ENCODE results near the gene CAMTA1.

Gene CAMTA1

GRCh38 chr1:6961289-6961688 lies 176.0 kb downstream of the CAMTA1 start:
- CTCF ChIA-PET, result interaction anchor here (0.6 to 1.2 kb wide), 3 partner anchors 55 to 321 kb away, joined by 3 read pairs; partner anchors contain the start of gene DNAJC11
- DNase-seq (ENCODE audit: extremely low spot score), result no peak
- POLR2A ChIA-PET, result interaction anchor here (1.9 kb wide), 1 partner anchor 177 kb away, joined by 11 read pairs; the partner anchor contains the start of gene CAMTA1
- TF ChIP-seq NFRKB (IDR thresholded peaks at IDR 0.05) (no peak), FOXA1 (IDR thresholded peaks at IDR 0.05) (no peak), FOXM1 (IDR thresholded peaks at IDR 0.05; ENCODE audit: borderline replicate concordance) (no peak)

- ChIA-PET POLR2A (interaction anchor here (0.8 to 1.9 kb wide), 2 partner anchors 177 kb away, joined by 4 to 11 read pairs; partner anchors contain the start of gene CAMTA1), CTCF (no interaction called here)
- no peak for DNase-seq (ENCODE audit: extremely low spot score)
- TF ChIP-seq FOXA1 (IDR thresholded peaks at IDR 0.05) (no peak), HDGF (IDR thresholded peaks at IDR 0.05; ENCODE audit: borderline replicate concordance) (no peak), PKNOX1 (IDR thresholded peaks at IDR 0.05) (no peak), LEF1 (IDR thresholded peaks at IDR 0.05; ENCODE audit: borderline replicate concordance) (no peak), SP1 (IDR thresholded peaks at IDR 0.05) (no peak), ELF4 (IDR thresholded peaks at IDR 0.05) (no peak), NFRKB (IDR thresholded peaks at IDR 0.05) (no peak), SUZ12 (IDR thresholded peaks at IDR 0.05) (no peak), CTBP1 (IDR thresholded peaks at IDR 0.05; ENCODE audit: borderline replicate concordance) (no peak)
Observed at GRCh38 chr1:6961905-6962477, 176.7 kb downstream of the CAMTA1 start.

- peak; percentile 82 for DNase-seq (ENCODE audit: extremely low spot score)
- no peak for TF ChIP-seq L3MBTL2 (conservative IDR thresholded peaks at IDR 0.05)
- TF ChIP-seq FOXM1 (IDR thresholded peaks at IDR 0.05; ENCODE audit: borderline replicate concordance), result no peak
- no peak for TF ChIP-seq ARNT (IDR thresholded peaks at IDR 0.05)
- no peak for TF ChIP-seq NFRKB (IDR thresholded peaks at IDR 0.05)
- TF ChIP-seq ELF4 (IDR thresholded peaks at IDR 0.05), result no peak
- no peak for TF ChIP-seq HDGF (IDR thresholded peaks at IDR 0.05; ENCODE audit: borderline replicate concordance)
- no peak for TF ChIP-seq PKNOX1 (IDR thresholded peaks at IDR 0.05)
- no peak for TF ChIP-seq BHLHE40 (IDR thresholded peaks at IDR 0.05; ENCODE audit: borderline replicate concordance)
- TF ChIP-seq FOXA1 (IDR thresholded peaks at IDR 0.05), result no peak
- no peak for TF ChIP-seq SP1 (IDR thresholded peaks at IDR 0.05)
- no peak for TF ChIP-seq CTBP1 (IDR thresholded peaks at IDR 0.05; ENCODE audit: borderline replicate concordance)
- no peak for TF ChIP-seq SUZ12 (IDR thresholded peaks at IDR 0.05)
- no peak for TF ChIP-seq TARDBP (IDR thresholded peaks at IDR 0.05)
- no peak for TF ChIP-seq FOXK2 (IDR thresholded peaks at IDR 0.05)
- TF ChIP-seq ZNF384 (IDR thresholded peaks at IDR 0.05), result no peak
- TF ChIP-seq LEF1 (IDR thresholded peaks at IDR 0.05; ENCODE audit: borderline replicate concordance), result no peak
- CTCF ChIA-PET, result interaction anchor here (0.6 to 0.7 kb wide), 2 partner anchors 683 to 704 kb away, joined by 4 read pairs; no protein-coding TSS in a partner anchor
- POLR2A ChIA-PET, result interaction anchor here (0.8 kb wide), 2 partner anchors 17 to 178 kb away, joined by 4 read pairs; partner anchors contain the start of gene CAMTA1
Observed at GRCh38 chr1:6962478-6962995, 177.3 kb downstream of the CAMTA1 start.

GRCh38 chr1:6962996-6963911 lies 178.0 kb downstream of the CAMTA1 start:
- peak; percentile 87 for DNase-seq (ENCODE audit: extremely low spot score)
- TF ChIP-seq ARNT (IDR thresholded peaks at IDR 0.05) (peak; percentile 65; the same call in 1 of the 2 replicates), TARDBP (IDR thresholded peaks at IDR 0.05) (no peak), PKNOX1 (IDR thresholded peaks at IDR 0.05) (peak; percentile 95), BHLHE40 (IDR thresholded peaks at IDR 0.05; ENCODE audit: borderline replicate concordance) (no peak), HDGF (IDR thresholded peaks at IDR 0.05; ENCODE audit: borderline replicate concordance) (no peak), ELF4 (IDR thresholded peaks at IDR 0.05) (no peak), FOXK2 (IDR thresholded peaks at IDR 0.05) (no peak), ZNF384 (IDR thresholded peaks at IDR 0.05) (no peak), NFRKB (IDR thresholded peaks at IDR 0.05) (no peak)
- ChIA-PET CTCF (interaction anchor here (0.6 to 0.7 kb wide), 2 partner anchors 682 to 703 kb away, joined by 4 read pairs; no protein-coding TSS in a partner anchor), POLR2A (interaction anchor here (0.8 kb wide), 2 partner anchors 16 to 178 kb away, joined by 4 read pairs; partner anchors contain the start of gene CAMTA1)

GRCh38 chr1:6963912-6964307 lies 178.7 kb downstream of the CAMTA1 start:
- DNase-seq (ENCODE audit: extremely low spot score), result no peak
- POLR2A ChIA-PET, result no interaction called here
- no peak for TF ChIP-seq CTBP1 (IDR thresholded peaks at IDR 0.05; ENCODE audit: borderline replicate concordance)
- TF ChIP-seq FOXK2 (IDR thresholded peaks at IDR 0.05), result no peak
- TF ChIP-seq NFRKB (IDR thresholded peaks at IDR 0.05), result no peak
- TF ChIP-seq FOXA1 (IDR thresholded peaks at IDR 0.05), result no peak
- TF ChIP-seq SP1 (IDR thresholded peaks at IDR 0.05), result no peak
- no peak for TF ChIP-seq PKNOX1 (IDR thresholded peaks at IDR 0.05)
- TF ChIP-seq ZNF384 (IDR thresholded peaks at IDR 0.05), result no peak
- no peak for TF ChIP-seq TARDBP (IDR thresholded peaks at IDR 0.05)
- CTCF ChIA-PET, result no interaction called here
